Measurements from ENCODE around the gene PCSK5.

Gene PCSK5

GRCh38 chr9:76153902-76154629 lies 263.6 kb downstream of the PCSK5 start:
- no peak for DNase-seq (ENCODE audit: low spot score)
- TF ChIP-seq, protein P1, sequence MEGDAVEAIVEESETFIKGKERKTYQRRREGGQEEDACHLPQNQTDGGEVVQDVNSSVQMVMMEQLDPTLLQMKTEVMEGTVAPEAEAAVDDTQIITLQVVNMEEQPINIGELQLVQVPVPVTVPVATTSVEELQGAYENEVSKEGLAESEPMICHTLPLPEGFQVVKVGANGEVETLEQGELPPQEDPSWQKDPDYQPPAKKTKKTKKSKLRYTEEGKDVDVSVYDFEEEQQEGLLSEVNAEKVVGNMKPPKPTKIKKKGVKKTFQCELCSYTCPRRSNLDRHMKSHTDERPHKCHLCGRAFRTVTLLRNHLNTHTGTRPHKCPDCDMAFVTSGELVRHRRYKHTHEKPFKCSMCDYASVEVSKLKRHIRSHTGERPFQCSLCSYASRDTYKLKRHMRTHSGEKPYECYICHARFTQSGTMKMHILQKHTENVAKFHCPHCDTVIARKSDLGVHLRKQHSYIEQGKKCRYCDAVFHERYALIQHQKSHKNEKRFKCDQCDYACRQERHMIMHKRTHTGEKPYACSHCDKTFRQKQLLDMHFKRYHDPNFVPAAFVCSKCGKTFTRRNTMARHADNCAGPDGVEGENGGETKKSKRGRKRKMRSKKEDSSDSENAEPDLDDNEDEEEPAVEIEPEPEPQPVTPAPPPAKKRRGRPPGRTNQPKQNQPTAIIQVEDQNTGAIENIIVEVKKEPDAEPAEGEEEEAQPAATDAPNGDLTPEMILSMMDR (conservative IDR thresholded peaks at IDR 0.05; ENCODE audit: low read depth) = no peak
- ChIA-PET CTCF (no interaction called here), POLR2A (ENCODE audit: low non-redundant PET) (no interaction called here)
- H3K27ac ChIP-seq = no peak overlapping the region

DNA sequence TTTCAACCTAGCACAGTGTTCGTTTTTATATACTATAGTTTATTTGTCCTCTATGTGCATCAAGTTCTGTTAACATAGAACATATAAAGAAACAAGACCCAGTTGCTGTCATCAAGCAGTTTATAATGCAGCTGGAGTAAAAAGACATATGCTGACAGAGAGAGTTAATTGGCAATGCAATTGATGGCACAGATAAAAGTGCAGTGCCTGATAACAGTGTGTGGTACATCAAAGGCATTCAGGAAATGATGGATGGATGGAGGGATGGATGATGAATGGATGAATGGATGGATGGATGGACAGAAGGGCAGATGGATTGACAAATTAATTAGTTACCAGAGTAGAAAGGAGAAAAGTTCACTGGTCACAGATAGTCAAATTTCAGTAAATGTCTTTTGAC lies 264.9 kb downstream of the PCSK5 start:
- TF ChIP-seq, protein P1 (conservative IDR thresholded peaks at IDR 0.05; ENCODE audit: low read depth) = no peak
- H3K27ac ChIP-seq = no peak overlapping the region
- ChIA-PET CTCF (no interaction called here), POLR2A (ENCODE audit: low non-redundant PET) (no interaction called here)
- DNase-seq (ENCODE audit: low spot score) = no peak

DNA sequence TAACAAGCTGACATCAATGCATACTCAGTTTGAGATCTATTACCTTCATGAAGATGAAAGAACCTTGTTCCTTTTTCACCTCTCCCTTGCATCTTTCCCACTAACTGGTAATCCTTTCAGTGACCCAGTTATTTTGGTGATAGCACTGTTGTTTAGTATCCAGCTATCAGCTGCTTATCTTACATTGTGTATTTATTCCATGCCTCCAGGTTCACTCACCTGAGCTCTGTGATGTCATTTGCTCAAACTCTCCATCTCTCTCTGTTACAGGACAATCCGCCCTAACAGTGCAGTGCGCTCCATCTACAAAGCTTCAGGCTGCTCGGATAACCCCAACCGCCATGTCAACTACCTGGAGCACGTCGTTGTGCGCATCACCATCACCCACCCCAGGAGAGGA lies 268.2 kb downstream of the PCSK5 start:
- DNase-seq (ENCODE audit: low spot score) = no peak
- H3K27ac ChIP-seq = no peak overlapping the region
- TF ChIP-seq, protein P1 (conservative IDR thresholded peaks at IDR 0.05; ENCODE audit: low read depth) = no peak
- POLR2A ChIA-PET (ENCODE audit: low non-redundant PET) = no interaction called here
- CTCF ChIA-PET = interaction anchor here (0.6 kb wide), 1 partner anchor 119 kb away, joined by 3 read pairs; no protein-coding TSS in a partner anchor

GRCh38 chr9:76159293-76159926 lies 268.9 kb downstream of the PCSK5 start:
- no peak overlapping the region for H3K27ac ChIP-seq
- POLR2A ChIA-PET (ENCODE audit: low non-redundant PET) = no interaction called here
- no peak for DNase-seq (ENCODE audit: low spot score)
- TF ChIP-seq, protein P1 (conservative IDR thresholded peaks at IDR 0.05; ENCODE audit: low read depth) = no peak
- CTCF ChIA-PET = interaction anchor here (0.6 kb wide), 1 partner anchor 251 kb away, joined by 3 read pairs; no protein-coding TSS in a partner anchor

- DNase-seq (ENCODE audit: low spot score) = no peak
- CTCF ChIA-PET = interaction anchor here (0.5 to 0.6 kb wide), 2 partner anchors 32 to 1384 kb away, joined by 5 read pairs; no protein-coding TSS in a partner anchor
- POLR2A ChIA-PET (ENCODE audit: low non-redundant PET) = no interaction called here
- no peak overlapping the region for H3K27ac ChIP-seq
- TF ChIP-seq, protein P1 (conservative IDR thresholded peaks at IDR 0.05; ENCODE audit: low read depth) = no peak
Observed at GRCh38 chr9:76161106-76161505, 270.6 kb downstream of the PCSK5 start.

GRCh38 chr9:76161541-76161940 lies 271.1 kb downstream of the PCSK5 start:
- POLR2A ChIA-PET (ENCODE audit: low non-redundant PET) = no interaction called here
- no peak for DNase-seq (ENCODE audit: low spot score)
- CTCF ChIA-PET = interaction anchor here (0.5 to 0.6 kb wide), 2 partner anchors 21 to 32 kb away, joined by 3 to 5 read pairs; no protein-coding TSS in a partner anchor
- H3K27ac ChIP-seq = no peak overlapping the region
- TF ChIP-seq, protein P1 (conservative IDR thresholded peaks at IDR 0.05; ENCODE audit: low read depth) = no peak
